Tibial nerve (tissue), 4 donors: ENCODE results near the gene SCGB3A1.

Source experiments
- CTCF ChIP-seq, 5 experiments: fragments of 200-600 bp in 3 of 5; fragments of 450-650 bp in 2 of 5; sonication (generic) in 3 of 5; IDR thresholded peaks; one replicate each; pipeline ENCODE4 v1.5.1; 2016 to 2019; ENCODE audit warnings: antibody characterized with exemption in 5 of 5, mild to moderate bottlenecking in 3 of 5, moderate library complexity in 2 of 5
- EP300 ChIP-seq, 2 donors: sonication (generic); formaldehyde crosslinking; IDR thresholded peaks; one replicate each; pipeline ENCODE4 v1.6.1; 2017; ENCODE audit warnings: antibody characterized with exemption in 2 of 2, mild to moderate bottlenecking in 1 of 2
- POLR2A ChIP-seq, 2 donors: fragments of 450-650 bp; IDR thresholded peaks; one replicate each; pipeline ENCODE4 v1.6.1; 2017; ENCODE audit warnings: antibody characterized with exemption in 2 of 2, mild to moderate bottlenecking in 2 of 2, moderate library complexity in 2 of 2

GRCh38 chr5:180591311-180591887 is at the start of gene SCGB3A1:
- no peak for TF ChIP-seq CTCF (IDR thresholded peaks at IDR 0.05)
- TF ChIP-seq POLR2A (IDR thresholded peaks at IDR 0.05): no peak
- TF ChIP-seq EP300 (IDR thresholded peaks at IDR 0.05): no peak
